Activated B cell treated with CpG ODN at 0.5 μM for 24 hours (primary cell): ENCODE measurements around the gene FKBP9. TPM values are rescaled to one million over a fixed set of nuclear protein-coding genes. Genes with fewer than 3 reads are reported as not detected.

Experiments used
- ATAC-seq: fragments of 200-7000 bp; cut with Tn5 transposase; one replicate; pipeline ENCODE4 v1.10.0; 2021; ENCODE audit warnings: low read depth, mild to moderate bottlenecking, moderate library complexity
- CTCF ChIA-PET: fragments of 350-600 bp; sonication (Branson Sonifier 250); formaldehyde crosslinking; loops from one replicate; lab custom pipeline; 2021; ENCODE audit warnings: antibody characterized with exemption; lab: Charles Lee
- POLR2A ChIA-PET: fragments of 350-600 bp; sonication (Branson Sonifier 250); formaldehyde crosslinking; loops from one replicate; lab custom pipeline; 2021; ENCODE audit warnings: antibody characterized with exemption; lab: Charles Lee
- DNase-seq: peaks from one replicate; pipeline ENCODE4 v3.0.0; 2022
- H3K27ac Mint-ChIP-seq: one replicate; pipeline ENCODE4 v1.8.0; 2020; ENCODE audit warnings: mixed read lengths
- H3K27me3 Mint-ChIP-seq: one replicate; pipeline ENCODE4 v1.8.0; 2021; ENCODE audit warnings: mixed read lengths
- H3K36me3 Mint-ChIP-seq: one replicate; pipeline ENCODE4 v1.8.0; 2021; ENCODE audit warnings: low read depth, mixed read lengths
- H3K4me1 Mint-ChIP-seq: one replicate; pipeline ENCODE4 v1.8.0; 2021; ENCODE audit warnings: mixed read lengths
- H3K4me3 Mint-ChIP-seq: one replicate; pipeline ENCODE4 v1.8.0; 2020; ENCODE audit warnings: mild to moderate bottlenecking, mixed read lengths
- H3K9me3 Mint-ChIP-seq: one replicate; pipeline ENCODE4 v1.8.0; 2020; ENCODE audit warnings: mixed read lengths
- CTCF ChIP-seq: fragments of 200-600 bp; IDR thresholded peaks from one replicate; pipeline ENCODE4 v1.8.0; 2022; ENCODE audit warnings: antibody characterized with exemption, mild to moderate bottlenecking
- intact Hi-C: fragments of 100-400 bp; cut with micrococcal nuclease; formaldehyde crosslinking; loops from one replicate; pipeline ENCODE4 v1.15.1; 2024
- total RNA-seq: library from RNA; stranded (reverse); gene quantifications from 2 replicates; pipeline ENCODE4 v1.2.3, GENCODE V29; 2022

FKBP9 gene
- total RNA-seq, 1 donor from 2014 or later = 0.69 TPM

GRCh38 chr7:33039257-33039902, 82.1 kb downstream of the FKBP9 start:
- peak overlapping the region; percentile 81 for H3K27ac Mint-ChIP-seq
- DNase-seq (no peak), ATAC-seq (no peak)
- H3K9me3 Mint-ChIP-seq = no peaks in the 10 kb centered on the region
- peak overlapping the region; percentile 84 for H3K4me3 Mint-ChIP-seq
- intact Hi-C loops = loop anchor here (2.0 kb wide), 1 partner anchor 17 kb away; no protein-coding TSS in a partner anchor
- H3K36me3 Mint-ChIP-seq = peaks cover 9% of the 10 kb centered on the region
- peaks cover 72% of the 10 kb centered on the region for H3K4me1 Mint-ChIP-seq
- TF ChIP-seq CTCF = no peak
- POLR2A ChIA-PET = interaction anchor here (0.6 to 3.0 kb wide), 6 partner anchors 17 to 148 kb away, joined by 3 to 36 read pairs (median 8); partner anchors contain the start of genes KBTBD2, NT5C3A and RP9
- H3K27me3 Mint-ChIP-seq = no peaks in the 10 kb centered on the region
- CTCF ChIA-PET = interaction anchor here (1.4 to 3.2 kb wide), 3 partner anchors 9 to 193 kb away, joined by 5 to 17 read pairs (median 16); partner anchors contain the start of gene RP9

- no peak for TF ChIP-seq CTCF
- ATAC-seq = no peak
- Mint-ChIP-seq H3K36me3 (peaks cover 4% of the 10 kb centered on the region), H3K27me3 (no peaks in the 10 kb centered on the region), H3K4me1 (peaks cover 73% of the 10 kb centered on the region), H3K27ac (peak overlapping the region; percentile 81), H3K9me3 (no peaks in the 10 kb centered on the region), H3K4me3 (peak overlapping the region; percentile 84)
- ChIA-PET CTCF (interaction anchor here (1.4 to 3.2 kb wide), 4 partner anchors 9 to 193 kb away, joined by 4 to 17 read pairs (median 10); partner anchors contain the start of gene RP9), POLR2A (interaction anchor here (0.6 to 3.0 kb wide), 8 partner anchors 22 to 193 kb away, joined by 3 to 36 read pairs (median 4); partner anchors contain the start of genes KBTBD2, NT5C3A and RP9)
- no peak for DNase-seq
- intact Hi-C loops = loop anchor here (1.0 to 2.0 kb wide), 4 partner anchors 10 to 148 kb away; no protein-coding TSS in a partner anchor
These were observed 82.7 kb downstream of the FKBP9 start for GRCh38 chr7:33039903-33040292.

GRCh38 chr7:33040803-33041516, 83.7 kb downstream of the FKBP9 start:
- H3K36me3 Mint-ChIP-seq = no peaks in the 10 kb centered on the region
- peak overlapping the region; percentile 81 for H3K27ac Mint-ChIP-seq
- intact Hi-C loops = loop anchor here (1.0 kb wide), 3 partner anchors 9 to 149 kb away; no protein-coding TSS in a partner anchor
- H3K4me3 Mint-ChIP-seq = peak overlapping the region; percentile 79
- peaks cover 75% of the 10 kb centered on the region for H3K4me1 Mint-ChIP-seq
- CTCF ChIA-PET = interaction anchor here (1.4 to 3.2 kb wide), 4 partner anchors 8 to 194 kb away, joined by 4 to 17 read pairs (median 10); partner anchors contain the start of gene RP9
- ATAC-seq (peak; percentile 98), DNase-seq (no peak)
- POLR2A ChIA-PET = interaction anchor here (0.5 to 3.0 kb wide), 11 partner anchors 9 to 194 kb away, joined by 3 to 36 read pairs (median 6); partner anchors contain the start of genes KBTBD2, NT5C3A and RP9
- TF ChIP-seq CTCF = no peak
- no peaks in the 10 kb centered on the region for H3K9me3 Mint-ChIP-seq
- H3K27me3 Mint-ChIP-seq = no peaks in the 10 kb centered on the region

GRCh38 chr7:33041631-33042428, 84.6 kb downstream of the FKBP9 start:
- no peak for ATAC-seq

More at GRCh38 chr7:33041631-33042428, 84.6 kb downstream of the FKBP9 start:
- no peak overlapping the region for H3K27ac Mint-ChIP-seq
- intact Hi-C loops = no loop called here
- no peak for TF ChIP-seq CTCF
- peaks cover 74% of the 10 kb centered on the region for H3K4me1 Mint-ChIP-seq
- DNase-seq = no peak
- ChIA-PET CTCF (interaction anchor here (3.2 kb wide), 1 partner anchor 195 kb away, joined by 16 read pairs; no protein-coding TSS in a partner anchor), POLR2A (interaction anchor here (3.0 kb wide), 2 partner anchors 20 to 66 kb away, joined by 14 to 36 read pairs; partner anchors contain the start of genes NT5C3A and RP9)
- no peaks in the 10 kb centered on the region for H3K27me3 Mint-ChIP-seq
- no peak overlapping the region for H3K4me3 Mint-ChIP-seq
- H3K36me3 Mint-ChIP-seq = no peaks in the 10 kb centered on the region
- H3K9me3 Mint-ChIP-seq = no peaks in the 10 kb centered on the region
